ENCODE data around the gene PMCH.

The PMCH gene

GRCh38 chr12:102182635-102183034 lies 15.0 kb downstream of the PMCH start:
- no peak for DNase-seq
- no peak overlapping the region for H3K27ac Mint-ChIP-seq
- TF ChIP-seq CTCF (IDR thresholded peaks at IDR 0.05): no peak

GRCh38 chr12:102174761-102175160 lies 22.9 kb downstream of the PMCH start:
- TF ChIP-seq CTCF (IDR thresholded peaks at IDR 0.05): no peak
- DNase-seq: no peak
- Mint-ChIP-seq H3K27me3 (ENCODE audit: low read depth, poor library complexity) (no peaks in the 10 kb centered on the region), H3K4me3 (no peak overlapping the region), H3K4me1 (no peaks in the 10 kb centered on the region), H3K36me3 (ENCODE audit: low read depth) (peaks cover 5% of the 10 kb centered on the region), H3K27ac (no peak overlapping the region), H3K9me3 (no peaks in the 10 kb centered on the region)

More at GRCh38 chr12:102182635-102183034, 15.0 kb downstream of the PMCH start:
- no peaks in the 10 kb centered on the region for H3K4me1 Mint-ChIP-seq
- peaks cover 4% of the 10 kb centered on the region for H3K36me3 Mint-ChIP-seq (ENCODE audit: low read depth)
- no peaks in the 10 kb centered on the region for H3K27me3 Mint-ChIP-seq (ENCODE audit: low read depth, poor library complexity)
- H3K9me3 Mint-ChIP-seq: no peaks in the 10 kb centered on the region
- no peak overlapping the region for H3K4me3 Mint-ChIP-seq

- H3K9me3 Mint-ChIP-seq: no peaks in the 10 kb centered on the region
- H3K27ac Mint-ChIP-seq: no peak overlapping the region
- no peak for DNase-seq
- H3K27me3 Mint-ChIP-seq (ENCODE audit: low read depth, poor library complexity): no peaks in the 10 kb centered on the region
- H3K4me1 Mint-ChIP-seq: no peaks in the 10 kb centered on the region
- no peak overlapping the region for H3K4me3 Mint-ChIP-seq
- peaks cover 5% of the 10 kb centered on the region for H3K36me3 Mint-ChIP-seq (ENCODE audit: low read depth)
- TF ChIP-seq CTCF (IDR thresholded peaks at IDR 0.05): no peak
These were observed 23.5 kb downstream of the PMCH start for GRCh38 chr12:102174117-102174516.

- no peaks in the 10 kb centered on the region for H3K27me3 Mint-ChIP-seq (ENCODE audit: low read depth, poor library complexity)
- DNase-seq: no peak
- TF ChIP-seq CTCF (IDR thresholded peaks at IDR 0.05): no peak
- H3K9me3 Mint-ChIP-seq: no peaks in the 10 kb centered on the region
- no peak overlapping the region for H3K27ac Mint-ChIP-seq
- H3K36me3 Mint-ChIP-seq (ENCODE audit: low read depth): peaks cover 5% of the 10 kb centered on the region
- no peak overlapping the region for H3K4me3 Mint-ChIP-seq
- H3K4me1 Mint-ChIP-seq: no peaks in the 10 kb centered on the region
These were observed 25.2 kb downstream of the PMCH start for GRCh38 chr12:102172436-102172835.

- Mint-ChIP-seq H3K4me1 (no peaks in the 10 kb centered on the region), H3K36me3 (ENCODE audit: low read depth) (peaks cover 5% of the 10 kb centered on the region), H3K9me3 (no peaks in the 10 kb centered on the region), H3K4me3 (no peak overlapping the region), H3K27me3 (ENCODE audit: low read depth, poor library complexity) (no peaks in the 10 kb centered on the region), H3K27ac (peak overlapping the region; percentile 29)
- TF ChIP-seq CTCF (IDR thresholded peaks at IDR 0.05): no peak
- no peak for DNase-seq
These were observed 25.7 kb downstream of the PMCH start for GRCh38 chr12:102171951-102172350.

- Mint-ChIP-seq H3K27me3 (ENCODE audit: low read depth, poor library complexity) (no peaks in the 10 kb centered on the region), H3K4me3 (no peak overlapping the region)
- DNase-seq: peak; percentile 8
These were observed 27.6 kb downstream of the PMCH start for GRCh38 chr12:102169922-102170621.

More at GRCh38 chr12:102169922-102170621, 27.6 kb downstream of the PMCH start:
- Mint-ChIP-seq H3K36me3 (ENCODE audit: low read depth) (peaks cover 5% of the 10 kb centered on the region), H3K27ac (no peak overlapping the region), H3K4me1 (no peaks in the 10 kb centered on the region), H3K9me3 (no peaks in the 10 kb centered on the region)
- TF ChIP-seq CTCF (IDR thresholded peaks at IDR 0.05): peak; percentile 75

All from nephron progenitor cell (in vitro differentiated cells).